HepG2 (cell line): ENCODE results near the gene CCDC87. TPM values are rescaled to one million over a fixed set of nuclear protein-coding genes. Genes with fewer than 3 reads are reported as not detected.
A peak's percentile ranks its signal among the peaks of the same experiment; 100 is the strongest.

Source experiments
- ADNP ChIP-seq: sonication (generic); formaldehyde crosslinking; IDR thresholded peaks from 2 replicates; pipeline ENCODE4 v1.4.0; 2020; ENCODE audit warnings: missing genetic modification reagents
- DR1 ChIP-seq: sonication (generic); formaldehyde crosslinking; IDR thresholded peaks from 2 replicates; pipeline ENCODE4 v1.8.0; 2021; ENCODE audit warnings: mild to moderate bottlenecking, missing genetic modification reagents, inconsistent platforms
- PRDM15 ChIP-seq: sonication (generic); formaldehyde crosslinking; IDR thresholded peaks from 2 replicates; pipeline ENCODE4 v1.4.0; 2020; ENCODE audit warnings: missing genetic modification reagents
- RBM39 ChIP-seq: fragments of 200-400 bp; formaldehyde crosslinking; IDR thresholded peaks from one replicate; pipeline ENCODE4 v1.6.1; 2018; ENCODE audit warnings: antibody characterized with exemption, mild to moderate bottlenecking, low read depth, low read length; ENCODE audit not compliant: poor library complexity, severe bottlenecking
- RFX3 ChIP-seq: IDR thresholded peaks from 2 replicates; pipeline ENCODE4 v1.6.1; 2016; ENCODE audit warnings: missing biosample characterization, missing genetic modification reagents
- STAG1 ChIP-seq: sonication (generic); formaldehyde crosslinking; IDR thresholded peaks from 2 replicates; pipeline ENCODE4 v1.4.0; 2020; ENCODE audit warnings: missing genetic modification reagents
- THRA ChIP-seq: sonication (generic); formaldehyde crosslinking; IDR thresholded peaks from 2 replicates; pipeline ENCODE4 v1.4.0; 2020; ENCODE audit warnings: missing genetic modification reagents, borderline replicate concordance
- ZNF780A ChIP-seq: sonication (generic); formaldehyde crosslinking; IDR thresholded peaks from 2 replicates; pipeline ENCODE4 v1.8.0; 2022; ENCODE audit warnings: mild to moderate bottlenecking, missing genetic modification reagents, moderate library complexity
- polyA plus RNA-seq, 8 experiments: library from polyadenylated mRNA; depleted of rRNA in 3 of 8; stranded (reverse) in 7 of 8; unstranded in 1 of 8; fragments of >200 nt; fragmentation: Illumina TruSeq in 4 of 8; extraction: Trizol in 4 of 8; gene quantifications; 2 replicates each; pipeline versions ENCODE4 v1.2.1 to v1.2.3, GENCODE V29; 2011 to 2016; ENCODE audit warnings: low read depth in 4 of 8, missing spikeins in 1 of 8, mixed read lengths in 1 of 8; ENCODE audit not compliant: insufficient read depth in 1 of 8
- total RNA-seq, 5 experiments: library from RNA; depleted of rRNA; stranded (reverse); fragments of >200 nt; fragmentation: Illumina TruSeq; extraction: Trizol; gene quantifications; 2 replicates each; pipeline ENCODE4 v1.2.3, GENCODE V29; 2016; ENCODE audit warnings: low read depth in 1 of 5
- TF ChIP-seq, protein P1 (sequence below): sonication (generic); formaldehyde crosslinking; IDR thresholded peaks from 2 replicates; pipeline ENCODE4 v1.5.0; 2020; ENCODE audit warnings: mild to moderate bottlenecking, missing genetic modification reagents, borderline replicate concordance

CCDC87 gene
- total and polyA plus RNA-seq, 2 of the 13 experiments (the other 11 are each of a cell fraction or from before 2014, with no cell fraction given) = 0.05 to 0.42 TPM

DNA sequence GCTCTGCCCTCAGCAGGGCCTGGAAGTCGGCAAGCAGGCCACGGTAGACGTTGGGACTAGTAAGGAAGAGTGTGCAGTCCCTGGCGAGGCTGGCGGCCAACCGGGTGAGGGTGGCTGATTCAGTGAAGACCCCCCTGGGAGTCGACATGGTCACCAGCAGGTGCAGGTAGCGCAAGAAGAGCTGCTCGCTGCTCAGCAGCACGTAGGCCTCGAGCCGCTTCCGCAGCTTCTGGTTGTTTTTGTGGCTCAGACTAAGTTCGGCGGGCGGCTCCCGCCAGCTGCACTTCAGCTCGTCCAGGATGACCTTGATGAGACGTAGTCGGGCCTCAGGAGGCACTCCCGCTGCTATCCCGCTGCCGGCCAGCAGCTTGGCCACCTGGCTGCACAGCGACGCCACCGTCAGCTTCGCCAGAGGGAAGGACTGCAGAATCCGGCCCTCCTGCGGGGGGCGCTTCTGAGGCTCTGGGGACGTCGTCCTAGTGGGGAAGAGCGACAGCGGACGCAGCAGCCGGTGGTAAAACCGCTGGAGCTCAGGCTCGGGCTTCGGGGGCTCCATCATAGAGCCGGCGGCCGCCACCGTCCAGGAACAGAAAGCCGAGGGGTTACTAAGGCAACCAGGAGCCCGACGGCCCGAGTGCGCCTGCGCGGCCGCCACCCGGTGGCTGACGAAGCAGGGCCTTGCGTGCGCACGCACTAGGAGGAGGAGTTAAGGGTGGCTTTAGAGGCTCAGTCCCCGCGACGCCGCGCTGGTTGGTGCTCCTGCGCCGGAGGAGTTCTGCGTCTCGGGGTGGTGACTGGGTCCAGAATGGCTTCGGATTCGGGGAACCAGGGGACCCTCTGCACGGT lies at the start of gene CCDC87, which contains the start of gene CCS (continued):
- TF ChIP-seq THRA (CRISPR knock-in tag) (peak; percentile 32), ZNF780A (CRISPR knock-in tag) (no peak), RFX3 (peak; percentile 85), DR1 (CRISPR knock-in tag) (peak; percentile 72), RBM39 (peak; percentile 68), PRDM15 (peak; percentile 17; the same call in 1 of the 2 replicates), STAG1 (CRISPR knock-in tag) (peak; percentile 52; the same call in 1 of the 2 replicates), ADNP (CRISPR knock-in tag) (peak; percentile 65; the same call in 1 of the 2 replicates)
- TF ChIP-seq, protein P1, sequence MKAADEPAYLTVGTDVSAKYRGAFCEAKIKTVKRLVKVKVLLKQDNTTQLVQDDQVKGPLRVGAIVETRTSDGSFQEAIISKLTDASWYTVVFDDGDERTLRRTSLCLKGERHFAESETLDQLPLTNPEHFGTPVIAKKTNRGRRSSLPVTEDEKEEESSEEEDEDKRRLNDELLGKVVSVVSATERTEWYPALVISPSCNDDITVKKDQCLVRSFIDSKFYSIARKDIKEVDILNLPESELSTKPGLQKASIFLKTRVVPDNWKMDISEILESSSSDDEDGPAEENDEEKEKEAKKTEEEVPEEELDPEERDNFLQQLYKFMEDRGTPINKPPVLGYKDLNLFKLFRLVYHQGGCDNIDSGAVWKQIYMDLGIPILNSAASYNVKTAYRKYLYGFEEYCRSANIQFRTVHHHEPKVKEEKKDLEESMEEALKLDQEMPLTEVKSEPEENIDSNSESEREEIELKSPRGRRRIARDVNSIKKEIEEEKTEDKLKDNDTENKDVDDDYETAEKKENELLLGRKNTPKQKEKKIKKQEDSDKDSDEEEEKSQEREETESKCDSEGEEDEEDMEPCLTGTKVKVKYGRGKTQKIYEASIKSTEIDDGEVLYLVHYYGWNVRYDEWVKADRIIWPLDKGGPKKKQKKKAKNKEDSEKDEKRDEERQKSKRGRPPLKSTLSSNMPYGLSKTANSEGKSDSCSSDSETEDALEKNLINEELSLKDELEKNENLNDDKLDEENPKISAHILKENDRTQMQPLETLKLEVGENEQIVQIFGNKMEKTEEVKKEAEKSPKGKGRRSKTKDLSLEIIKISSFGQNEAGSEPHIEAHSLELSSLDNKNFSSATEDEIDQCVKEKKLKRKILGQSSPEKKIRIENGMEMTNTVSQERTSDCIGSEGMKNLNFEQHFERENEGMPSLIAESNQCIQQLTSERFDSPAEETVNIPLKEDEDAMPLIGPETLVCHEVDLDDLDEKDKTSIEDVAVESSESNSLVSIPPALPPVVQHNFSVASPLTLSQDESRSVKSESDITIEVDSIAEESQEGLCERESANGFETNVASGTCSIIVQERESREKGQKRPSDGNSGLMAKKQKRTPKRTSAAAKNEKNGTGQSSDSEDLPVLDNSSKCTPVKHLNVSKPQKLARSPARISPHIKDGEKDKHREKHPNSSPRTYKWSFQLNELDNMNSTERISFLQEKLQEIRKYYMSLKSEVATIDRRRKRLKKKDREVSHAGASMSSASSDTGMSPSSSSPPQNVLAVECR (CRISPR knock-in tag) = peak; percentile 89; the same call in 1 of the 2 replicates
